K562 (cell line): ENCODE results near the gene OST4. TPM values are rescaled to one million over a fixed set of nuclear protein-coding genes. Genes with fewer than 3 reads are reported as not detected.

Experiments used
- ATAC-seq: fragments of 200-7000 bp; cut with Tn5 transposase; 3 replicates; pipeline ENCODE4 v1.9.1; 2020; ENCODE audit warnings: moderate library complexity
- BruUV-seq: library from RNA; stranded (reverse); fragments of 400-500 nt; replicated peaks from 2 replicates; lab custom pipeline; 2021; lab: Mats Ljungman, UMichigan
- CTCF ChIA-PET: fragments of 300-600 bp; formaldehyde crosslinking; extraction: SDS; loops from one replicate; lab custom pipeline; 2021; ENCODE audit warnings: low intra/inter-chr PET ratio; lab: Yijun Ruan, JAX
- POLR2A ChIA-PET: fragments of 300-600, 350-650 bp; sonication (Branson Sonifier 250); formaldehyde crosslinking; extraction: SDS; loops from one replicate; lab custom pipeline; 2021; ENCODE audit warnings: antibody characterized with exemption, inconsistent platforms; lab: Yijun Ruan, JAX
- DNase-seq, 4 experiments: peaks; one replicate each; pipeline versions ENCODE4 v3.0.0 to v3.0.0-alpha.2; 2011 to 2018; ENCODE audit warnings: low spot score in 3 of 4, mixed read lengths in 3 of 4; ENCODE audit errors: extremely low read depth in 1 of 4
- FAIRE-seq: peaks from 2 replicates; lab custom pipeline; 2011; peaks lifted over from hg19 to GRCh38; lab: Jason Lieb, UNC
- H2AFZ ChIP-seq: 2 replicates; pipeline ENCODE4 v1.6.0; 2011; ENCODE audit warnings: low read depth, low read length, control low read depth, inconsistent platforms
- H3K27ac ChIP-seq: fragments of 200-600 bp; 3 replicates; pipeline ENCODE4 v1.8.0; 2011; ENCODE audit warnings: low read depth, mild to moderate bottlenecking, control low read depth, inconsistent platforms, low read length, moderate library complexity, mixed read lengths; ENCODE audit errors: extremely low read depth
- H3K27me3 ChIP-seq, 2 experiments: fragments of 300-600 bp in 1 of 2; 2 replicates in 1 of 2; 3 replicates in 1 of 2; pipeline versions ENCODE4 v1.6.0 to v1.8.0; 2011; ENCODE audit warnings: inconsistent platforms in 2 of 2, low read length in 2 of 2, mild to moderate bottlenecking in 1 of 2, mixed read lengths in 1 of 2, moderate library complexity in 1 of 2; ENCODE audit not compliant: control insufficient read depth in 2 of 2, insufficient read depth in 2 of 2
- H3K36me3 ChIP-seq: fragments of 300-600 bp; 3 replicates; pipeline ENCODE4 v1.8.0; 2011; ENCODE audit warnings: mild to moderate bottlenecking, low read length, inconsistent platforms; ENCODE audit not compliant: control insufficient read depth, insufficient read depth
- H3K4me1 ChIP-seq, 2 experiments: fragments of 200-600 bp in 1 of 2; replicated peaks in 1 of 2; 2 replicates in 1 of 2; 3 replicates in 1 of 2; pipeline versions ENCODE4 v1.5.1 to v1.8.0; 2011; ENCODE audit warnings: inconsistent platforms in 2 of 2, low read length in 2 of 2, mild to moderate bottlenecking in 1 of 2, mixed read lengths in 1 of 2, moderate library complexity in 1 of 2; ENCODE audit not compliant: control insufficient read depth in 2 of 2, insufficient read depth in 2 of 2
- H3K4me2 ChIP-seq: 2 replicates; pipeline ENCODE4 v1.6.1; 2011; ENCODE audit warnings: low read length, control low read depth, inconsistent platforms, mixed read lengths; ENCODE audit not compliant: insufficient read depth
- H3K4me3 ChIP-seq: fragments of 200-600 bp; sonication (generic), shearing (Covaris generic); 2 replicates; pipeline ENCODE4 v1.5.1; 2016; ENCODE audit warnings: control low read depth, inconsistent platforms
- H3K79me2 ChIP-seq: fragments of 200-600 bp; 3 replicates; pipeline ENCODE4 v1.8.0; 2011; ENCODE audit warnings: low read length, inconsistent platforms; ENCODE audit not compliant: control insufficient read depth, insufficient read depth
- H3K9ac ChIP-seq, 2 experiments: 2 replicates each; pipeline versions ENCODE4 v1.6.0 to v1.6.1; 2011; ENCODE audit warnings: low read depth in 2 of 2, low read length in 2 of 2, control low read depth in 1 of 2, inconsistent platforms in 1 of 2, mild to moderate bottlenecking in 1 of 2, mixed read lengths in 1 of 2; ENCODE audit not compliant: insufficient read depth in 1 of 2
- H3K9me1 ChIP-seq: one replicate; pipeline ENCODE4 v1.6.0; 2011; ENCODE audit warnings: inconsistent platforms, mild to moderate bottlenecking, low read length, moderate library complexity; ENCODE audit not compliant: control insufficient read depth, insufficient read depth
- H3K9me3 ChIP-seq: replicated peaks from 2 replicates; pipeline ENCODE4 v1.5.1; 2011; ENCODE audit warnings: low read depth, low read length, inconsistent platforms; ENCODE audit not compliant: control insufficient read depth, insufficient read depth
- H4K20me1 ChIP-seq: replicated peaks from 2 replicates; pipeline ENCODE4 v1.6.1; 2011; ENCODE audit warnings: low read length, inconsistent platforms, mixed read lengths; ENCODE audit not compliant: control insufficient read depth, insufficient read depth
- FOXM1 ChIP-seq, 2 experiments: fragments of 450-650 bp in 1 of 2; sonication (generic) in 1 of 2; formaldehyde crosslinking in 1 of 2; IDR thresholded peaks; 2 replicates each; pipeline versions ENCODE4 v1.6.1 to v1.9.0; 2017 to 2022; ENCODE audit warnings: low read depth in 2 of 2, mild to moderate bottlenecking in 2 of 2, missing genetic modification reagents in 1 of 2, moderate library complexity in 1 of 2
- MCM2 ChIP-seq: fragments of 450-650 bp; IDR thresholded peaks from 2 replicates; pipeline ENCODE4 v1.6.1; 2017; ENCODE audit warnings: low read depth, mild to moderate bottlenecking
- NBN ChIP-seq: fragments of 450-650 bp; IDR thresholded peaks from 2 replicates; pipeline ENCODE4 v1.6.1; 2016; ENCODE audit warnings: low read depth, mild to moderate bottlenecking
- RBBP5 ChIP-seq: fragments of 200-600 bp; sonication (generic); IDR thresholded peaks from 2 replicates; pipeline ENCODE4 v1.6.1; 2012; ENCODE audit warnings: borderline replicate concordance, mild to moderate bottlenecking, low read length, control low read depth, inconsistent platforms; ENCODE audit not compliant: insufficient read depth, poor library complexity, severe bottlenecking
- ZBED1 ChIP-seq: IDR thresholded peaks from 2 replicates; pipeline ENCODE4 v1.6.1; 2014
- WGBS: fragments of 100-300 bp; shearing (Covaris generic); methylation state at CpG from one replicate; pipeline ENCODE4 v1.1.6; 2016; ENCODE audit warnings: low coverage, mixed read lengths; ENCODE audit not compliant: insufficient coverage; ENCODE audit errors: missing lambda C conversion rate; 5-methylcytosine and 5-hydroxymethylcytosine counted together
- in situ Hi-C: fragments of 300-500 bp; cut with MboI; formaldehyde crosslinking; loops from 4 replicates; pipeline ENCODE4 v1.15.0; 2018; ENCODE audit warnings: inconsistent platforms, mixed read lengths
- intact Hi-C: fragments of 100-400 bp; cut with micrococcal nuclease; formaldehyde crosslinking; loops from 2 replicates; pipeline ENCODE4 v1.14.2; 2022
- polyA plus RNA-seq, 8 experiments: library from polyadenylated mRNA; depleted of rRNA in 4 of 8; stranded (reverse) in 5 of 8; unstranded in 3 of 8; fragments of >200 nt; fragmentation: Nextera tagmentation in 2 of 8; fragmentation: Illumina TruSeq in 1 of 8; extraction: Ambion mirVana in 2 of 8; extraction: Trizol in 1 of 8; gene quantifications; 2 replicates each; pipeline versions ENCODE4 v1.2.1 to v1.2.3, GENCODE V29; 2011 to 2014; ENCODE audit warnings: inconsistent platforms in 1 of 8, missing spikeins in 1 of 8
- total RNA-seq, 7 experiments: library from RNA; depleted of rRNA in 6 of 7; stranded (reverse); fragments of >200 nt in 6 of 7; fragmentation: Illumina TruSeq in 2 of 7; extraction: Trizol in 2 of 7; gene quantifications; 2 replicates each; pipeline versions ENCODE4 v1.2.1 to v1.2.3, GENCODE V29; 2011 to 2021; ENCODE audit warnings: low replicate concordance in 1 of 7

The OST4 gene
- total and polyA plus RNA-seq, 9 of the 15 experiments (the other 6 are each of a cell fraction or from before 2014, with no cell fraction given): 186 to 1,155 (median 355) TPM

GRCh38 chr2:27091746-27092695, 20.6 kb upstream of the OST4 start:
- ATAC-seq (0 out of 3 replicates have a peak, but pooled peaks have one; percentile 2), FAIRE-seq (peak; percentile 51), DNase-seq (no peak)
- intact Hi-C loops (no loop called here), in situ Hi-C loops (no loop called here)
- ChIA-PET POLR2A (interaction anchor here (0.6 to 3.6 kb wide), 3 partner anchors 10 to 685 kb away, joined by 3 to 11 read pairs (median 3); no protein-coding TSS in a partner anchor), CTCF (interaction anchor here (0.8 kb wide), 1 partner anchor 132 kb away, joined by 3 read pairs; no protein-coding TSS in a partner anchor)
- Histone ChIP-seq H3K4me2 (peak overlapping the region; percentile 50), H3K4me3 (no peak overlapping the region), H2AFZ (peak overlapping the region; percentile 94), H4K20me1 (no peaks in the 10 kb centered on the region), H3K9ac (peak overlapping the region; percentile 35 to 77; a peak in 3 of 4 replicates), H3K27me3 (no peaks in the 10 kb centered on the region), H3K36me3 (no peaks in the 10 kb centered on the region; the same call in 2 of the 3 replicates), H3K9me1 (no peaks in the 10 kb centered on the region), H3K27ac (peak overlapping the region; percentile 69), H3K79me2 (peaks cover 9% of the 10 kb centered on the region; the same call in 2 of the 3 replicates), H3K4me1 (peaks cover 57 to 62% of the 10 kb centered on the region in 2 experiments), H3K9me3 (no peaks in the 10 kb centered on the region)
- WGBS: 55% methylated on average over 25 of the region's 25 CpGs
- no TSS peak for BruUV-seq
- TF ChIP-seq NBN (no peak), FOXM1 (IDR thresholded peaks at IDR 0.05; ENCODE audit: low read depth) (no peak), FOXM1 (CRISPR knock-in tag; IDR thresholded peaks at IDR 0.05; ENCODE audit: low read depth) (0 out of 2 replicates have a peak, but pooled peaks have one; percentile 10), ZBED1 (0 out of 2 replicates have a peak, but pooled peaks have one; percentile 29), RBBP5 (peak; percentile 37), MCM2 (no peak)
